Stimulated activated CD8-positive, alpha-beta memory T cell treated with anti-CD3 and anti-CD28 coated beads, Interleukin-7, amount 100 ng/mL, for 48 hours (primary cell): ENCODE results near the gene CARD11.

ENCODE experiments used
- DNase-seq, 2 donors: peaks; one replicate each; pipeline ENCODE4 v3.0.0-alpha.2; 2020; ENCODE audit warnings: low read depth in 1 of 2; ENCODE audit errors: extremely low read depth in 1 of 2

CARD11 gene

GRCh38 chr7:2880874-2881533 lies 162.7 kb downstream of the CARD11 start:
- DNase-seq = no peak

GRCh38 chr7:2880051-2880450 lies 163.6 kb downstream of the CARD11 start:
- DNase-seq = no peak

GRCh38 chr7:2879354-2879753 lies 164.3 kb downstream of the CARD11 start:
- no peak for DNase-seq

- DNase-seq = no peak
These were observed 165.4 kb downstream of the CARD11 start for GRCh38 chr7:2878306-2878705.

- DNase-seq = no peak
These were observed 167.5 kb downstream of the CARD11 start for GRCh38 chr7:2876031-2876731.

- no peak for DNase-seq
These were observed 169.7 kb downstream of the CARD11 start for GRCh38 chr7:2873686-2874551.

GRCh38 chr7:2873146-2873545 lies 170.5 kb downstream of the CARD11 start:
- DNase-seq = no peak

- no peak for DNase-seq
These were observed 171.3 kb downstream of the CARD11 start for GRCh38 chr7:2872296-2872874.

- DNase-seq = peak in 1 of 2 donors; percentile 51
These were observed 173.2 kb downstream of the CARD11 start for GRCh38 chr7:2870471-2870931.

GRCh38 chr7:2869981-2870380 lies 173.7 kb downstream of the CARD11 start:
- no peak for DNase-seq

- DNase-seq = no peak
These were observed 177.1 kb downstream of the CARD11 start for GRCh38 chr7:2866601-2867000.

- DNase-seq = peak; percentile 43 to 61
These were observed 178.5 kb downstream of the CARD11 start for GRCh38 chr7:2864999-2865670.

GRCh38 chr7:2864204-2864985 lies 179.3 kb downstream of the CARD11 start:
- no peak for DNase-seq

- peak; percentile 67 to 81 for DNase-seq
These were observed 180.1 kb downstream of the CARD11 start for GRCh38 chr7:2863461-2864066.

GRCh38 chr7:2862831-2863361 lies 180.8 kb downstream of the CARD11 start:
- DNase-seq = no peak

- no peak for DNase-seq
These were observed 182.2 kb downstream of the CARD11 start for GRCh38 chr7:2861509-2861908.

GRCh38 chr7:2860627-2861133 lies 183.0 kb downstream of the CARD11 start:
- no peak for DNase-seq

GRCh38 chr7:2859952-2860351 lies 183.7 kb downstream of the CARD11 start:
- DNase-seq = no peak

- DNase-seq = no peak
These were observed 185.0 kb downstream of the CARD11 start for GRCh38 chr7:2858621-2859020.
